Measurements from ENCODE around the gene RIMKLB.

The RIMKLB gene, protein sequence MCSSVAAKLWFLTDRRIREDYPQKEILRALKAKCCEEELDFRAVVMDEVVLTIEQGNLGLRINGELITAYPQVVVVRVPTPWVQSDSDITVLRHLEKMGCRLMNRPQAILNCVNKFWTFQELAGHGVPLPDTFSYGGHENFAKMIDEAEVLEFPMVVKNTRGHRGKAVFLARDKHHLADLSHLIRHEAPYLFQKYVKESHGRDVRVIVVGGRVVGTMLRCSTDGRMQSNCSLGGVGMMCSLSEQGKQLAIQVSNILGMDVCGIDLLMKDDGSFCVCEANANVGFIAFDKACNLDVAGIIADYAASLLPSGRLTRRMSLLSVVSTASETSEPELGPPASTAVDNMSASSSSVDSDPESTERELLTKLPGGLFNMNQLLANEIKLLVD

DNA sequence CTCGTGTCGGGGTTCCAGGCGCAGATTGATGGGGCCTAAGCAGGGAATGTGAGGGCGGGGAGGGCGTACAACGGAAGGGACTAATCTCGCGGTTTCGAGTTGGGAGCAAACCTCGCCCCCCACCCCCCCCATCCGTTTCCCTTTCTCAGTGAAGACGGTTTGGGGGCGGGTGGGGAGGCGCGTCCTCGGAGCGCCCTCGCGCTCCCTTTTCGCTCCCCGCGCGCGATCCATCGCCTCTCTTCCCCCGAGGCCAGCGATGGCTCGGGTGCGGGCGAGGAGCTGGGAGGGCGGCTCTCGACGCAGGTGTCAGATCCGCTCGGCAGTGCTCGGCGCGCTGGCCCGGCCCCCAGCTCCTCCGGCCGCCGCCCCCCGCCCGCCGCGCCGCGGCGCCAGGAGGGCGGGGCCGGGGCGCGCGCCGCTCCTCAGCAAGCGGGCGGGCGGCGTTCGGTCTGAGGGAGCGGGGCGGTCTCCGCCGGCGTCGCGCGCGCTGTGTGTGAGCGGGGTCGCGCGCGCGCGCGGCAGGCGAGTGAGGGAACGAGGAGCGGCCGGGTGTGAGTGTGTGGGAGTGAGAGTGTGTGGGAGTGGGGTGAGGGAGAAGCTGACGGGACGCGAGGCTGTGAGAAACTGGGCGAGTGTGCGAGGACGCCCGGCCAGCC is at the start of gene RIMKLB:
Gene RIMKLB, plus strand, starts transcription at position 516 of the 656 bp plus-strand sequence. CDS start 15,876 bp downstream, outside the sequence.
- DNase-seq (ENCODE audit: low read depth), result peak; percentile 88

DNA sequence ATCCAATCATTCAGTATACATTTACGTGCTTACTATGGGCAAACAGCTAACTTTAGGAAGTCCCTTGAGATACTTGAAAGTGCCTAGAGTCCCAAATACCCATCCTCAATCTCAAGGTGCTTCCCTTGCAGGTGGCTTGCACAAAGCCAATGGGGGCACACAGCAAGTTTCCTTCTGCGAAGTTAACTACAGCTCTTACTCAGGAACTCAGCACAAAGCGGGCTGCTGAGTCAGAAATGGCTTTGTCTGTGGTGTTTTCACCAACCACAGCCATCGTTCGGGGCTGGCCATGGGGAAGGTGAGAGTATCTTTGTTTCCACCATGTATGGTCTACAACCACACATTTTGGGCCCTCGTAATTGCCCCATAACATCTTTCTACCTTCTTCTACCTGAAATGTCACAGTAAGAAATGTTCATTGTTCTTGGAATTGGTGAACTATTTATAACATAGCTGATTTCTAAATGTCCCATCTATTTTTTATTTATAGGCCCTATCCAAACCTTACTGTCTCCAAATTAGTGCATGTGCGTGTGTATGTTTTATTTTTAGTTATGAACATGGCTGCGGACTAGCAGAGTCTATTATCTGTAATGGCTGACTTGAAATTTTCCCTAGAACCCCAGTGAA is 49.1 kb upstream of the RIMKLB start:
- peak; percentile 18 for DNase-seq (ENCODE audit: low read depth)

DNA sequence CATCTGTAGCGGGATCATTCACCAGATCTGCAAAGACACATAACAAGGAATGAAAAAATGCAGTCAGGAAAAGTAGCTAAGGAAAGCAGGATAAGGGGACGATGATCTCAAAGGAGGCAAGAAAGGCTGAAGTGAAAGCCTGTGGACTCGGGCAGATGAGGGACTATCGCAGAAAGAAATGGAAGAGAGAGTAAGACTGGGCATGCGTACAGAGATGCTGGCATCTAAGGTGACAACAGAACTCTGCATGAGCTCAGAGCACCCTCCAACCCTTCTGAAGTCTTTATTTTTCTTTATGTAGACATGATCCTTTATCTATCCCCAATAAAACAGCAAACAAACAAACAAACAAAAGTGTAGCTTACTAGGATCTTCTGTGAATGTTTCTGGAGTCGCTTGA is 42.4 kb upstream of the RIMKLB start:
- DNase-seq (ENCODE audit: low read depth), result no peak

DNA sequence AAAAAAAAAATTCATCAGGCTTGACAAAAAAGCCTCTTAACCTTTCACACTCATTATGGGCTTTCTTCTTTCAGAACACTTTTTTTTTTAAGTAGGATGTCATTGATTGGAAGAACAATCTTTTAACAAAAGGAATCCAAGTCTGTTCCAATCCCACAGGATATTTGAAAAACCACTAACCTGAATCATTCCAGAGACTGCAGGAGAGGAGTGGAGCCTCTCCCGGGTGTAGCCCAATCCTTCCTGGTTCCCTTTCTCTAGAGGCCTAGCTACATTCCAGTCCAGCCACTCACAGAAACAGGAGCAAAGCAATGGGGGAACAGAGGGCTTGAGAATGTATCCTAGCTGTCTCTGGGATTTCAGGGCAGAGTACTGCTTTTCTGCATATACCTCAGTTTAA is 39.4 kb upstream of the RIMKLB start:
- no peak for DNase-seq (ENCODE audit: low read depth)

DNA sequence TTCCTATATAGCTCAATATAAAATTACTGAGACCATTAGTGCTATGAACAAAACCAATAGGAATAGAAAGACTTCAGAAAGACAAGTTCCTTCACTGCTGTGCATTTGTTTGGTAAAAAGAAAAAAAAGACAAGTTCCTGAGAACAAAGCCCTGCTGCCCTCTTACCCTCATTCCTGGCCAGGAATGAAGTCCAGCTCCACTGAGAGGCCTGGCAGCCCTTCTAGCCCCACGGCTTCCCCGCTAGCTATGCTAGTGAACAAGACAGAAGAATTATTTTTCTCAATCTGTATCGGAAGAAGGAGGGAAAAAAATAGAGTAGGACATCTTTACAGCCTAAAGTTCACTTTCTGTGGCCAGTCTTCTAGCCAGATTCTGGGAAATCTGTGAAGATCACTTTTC is 36.8 kb upstream of the RIMKLB start:
- DNase-seq (ENCODE audit: low read depth), result no peak

DNA sequence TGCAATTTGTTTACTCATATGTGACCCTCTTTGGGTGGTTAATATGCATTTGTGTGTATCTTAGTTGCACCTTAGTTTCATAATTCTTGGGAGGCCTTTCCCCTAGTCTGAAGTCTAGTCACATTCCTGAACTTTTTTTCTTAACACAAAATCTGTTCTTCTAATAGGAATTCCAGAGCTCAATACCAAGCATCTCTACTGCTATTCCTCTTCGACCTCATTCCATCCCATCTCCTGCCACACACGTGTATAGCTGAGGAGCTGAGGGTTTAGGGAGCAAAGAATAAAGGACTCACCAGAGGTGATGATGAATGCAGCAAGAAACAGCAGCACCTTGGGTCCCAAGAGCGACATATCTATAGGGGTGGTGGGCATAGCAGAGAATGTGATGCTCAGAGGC is 36.0 kb upstream of the RIMKLB start:
- no peak for DNase-seq (ENCODE audit: low read depth)

DNA sequence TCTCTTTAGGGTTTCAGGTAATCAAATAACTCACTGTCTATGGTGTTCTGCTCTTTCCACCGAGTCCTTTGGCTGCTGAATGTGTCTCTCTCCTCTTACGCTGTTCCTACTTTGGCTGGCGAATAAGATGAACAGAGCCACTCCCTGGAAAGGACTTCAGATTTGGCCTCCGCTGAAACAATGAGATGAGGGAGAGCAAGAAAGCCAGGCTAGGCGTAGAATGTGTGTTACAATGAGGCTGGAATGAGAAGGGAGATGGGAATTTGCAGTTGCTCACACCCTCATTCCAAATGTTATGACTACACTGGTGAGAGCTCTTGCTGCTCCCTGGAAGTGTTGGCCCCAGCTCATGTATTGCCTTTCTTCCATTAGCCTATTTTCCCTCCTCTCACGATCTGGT is 35.2 kb upstream of the RIMKLB start, which contains the start of gene MFAP5:
Gene MFAP5, minus strand, starts transcription at position 234 of the 400 bp plus-strand sequence. CDS start 722 bp downstream, outside the sequence.
- no peak for DNase-seq (ENCODE audit: low read depth)

DNA sequence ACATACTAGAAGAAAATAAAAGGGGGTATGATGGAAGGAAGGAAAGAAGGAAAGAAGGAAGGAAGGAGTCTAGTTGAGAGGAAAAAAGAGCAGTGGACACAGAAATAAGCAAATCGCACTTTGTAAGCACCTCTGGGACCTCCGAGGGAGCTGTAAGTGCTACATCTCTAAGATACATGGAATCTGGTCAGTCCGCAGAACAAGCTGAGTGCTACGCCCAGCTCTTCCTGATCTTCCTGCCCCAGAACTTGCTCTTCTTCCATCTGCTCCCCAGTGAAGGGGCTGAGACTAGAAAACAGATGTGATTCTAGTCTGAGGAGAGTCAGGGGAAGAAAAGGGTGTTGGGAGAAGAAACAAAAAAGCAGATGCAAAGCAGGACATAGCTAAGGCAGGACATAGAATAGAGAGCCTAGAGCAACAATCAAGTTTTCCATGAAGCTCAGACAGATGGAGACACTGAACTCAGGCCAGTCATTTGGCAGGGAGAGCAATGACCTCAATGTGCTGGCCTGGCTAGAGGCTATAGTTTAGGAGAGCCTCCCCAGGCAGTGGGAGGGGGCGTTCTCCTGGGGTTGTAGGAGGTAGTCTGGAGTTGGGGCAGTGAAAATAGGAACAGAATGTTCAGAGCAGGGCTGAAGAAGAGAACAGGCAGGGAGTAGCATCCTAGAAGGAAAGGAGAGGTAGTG is 33.4 kb upstream of the RIMKLB start:
- no peak for DNase-seq (ENCODE audit: low read depth)

DNA sequence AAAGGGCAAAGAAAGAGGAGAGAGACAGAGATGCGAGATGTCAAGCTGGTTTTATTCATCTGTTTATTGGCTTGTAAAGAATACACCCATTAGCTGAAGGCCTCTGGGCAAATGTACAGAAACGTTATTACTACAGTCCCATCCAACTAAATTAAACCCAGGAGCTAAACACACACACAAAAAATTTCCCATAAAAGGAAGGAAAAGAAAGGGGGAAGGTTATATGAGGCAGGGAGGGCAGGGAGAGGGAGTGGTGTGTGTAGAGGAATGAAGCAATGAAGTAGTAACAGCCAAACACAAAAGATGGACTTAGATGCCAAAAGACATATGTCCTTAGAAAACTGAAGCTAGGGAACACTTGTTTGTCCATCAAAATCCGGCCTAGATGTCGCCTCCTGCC is 32.0 kb upstream of the RIMKLB start:
- DNase-seq (ENCODE audit: low read depth), result no peak

DNA sequence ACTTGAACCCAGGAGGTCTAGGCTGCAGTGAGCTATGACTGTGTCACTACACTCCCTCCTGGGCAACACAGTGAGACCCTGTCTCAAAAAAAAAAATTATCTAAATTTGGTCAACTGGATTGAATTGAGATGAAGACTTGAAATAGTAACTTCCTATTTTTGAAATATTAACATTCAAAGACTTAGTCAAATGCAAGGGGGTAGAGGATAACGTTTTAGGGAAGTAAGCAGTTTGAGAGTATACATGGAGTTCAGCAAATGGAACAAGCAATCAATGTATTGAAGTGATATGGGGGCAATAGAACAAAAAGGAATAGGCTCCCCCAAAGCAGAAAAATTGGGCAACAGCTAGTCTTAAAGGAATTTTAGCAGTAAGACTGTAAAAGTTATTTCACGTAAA is 30.5 kb upstream of the RIMKLB start:
- no peak for DNase-seq (ENCODE audit: low read depth)

DNA sequence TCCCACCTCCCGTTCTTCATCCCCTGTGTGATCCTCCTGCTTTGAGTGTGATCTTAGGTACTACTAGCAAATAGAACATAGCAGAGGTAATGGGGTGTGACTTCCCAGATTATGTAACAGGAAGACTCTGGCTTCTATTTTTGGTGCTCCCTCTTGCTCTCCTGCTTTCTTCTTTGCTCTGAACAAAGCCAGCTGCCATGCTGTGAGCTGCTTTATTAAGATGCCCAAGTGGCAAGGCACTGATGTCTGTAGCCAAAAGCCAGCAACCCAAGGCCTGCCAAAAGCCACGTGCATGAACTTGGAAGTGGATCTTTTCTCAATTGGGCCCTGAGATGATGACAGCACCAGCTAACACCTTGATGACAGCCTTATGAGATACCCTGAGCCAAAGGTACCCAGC is 29.4 kb upstream of the RIMKLB start:
- no peak for DNase-seq (ENCODE audit: low read depth)

DNA sequence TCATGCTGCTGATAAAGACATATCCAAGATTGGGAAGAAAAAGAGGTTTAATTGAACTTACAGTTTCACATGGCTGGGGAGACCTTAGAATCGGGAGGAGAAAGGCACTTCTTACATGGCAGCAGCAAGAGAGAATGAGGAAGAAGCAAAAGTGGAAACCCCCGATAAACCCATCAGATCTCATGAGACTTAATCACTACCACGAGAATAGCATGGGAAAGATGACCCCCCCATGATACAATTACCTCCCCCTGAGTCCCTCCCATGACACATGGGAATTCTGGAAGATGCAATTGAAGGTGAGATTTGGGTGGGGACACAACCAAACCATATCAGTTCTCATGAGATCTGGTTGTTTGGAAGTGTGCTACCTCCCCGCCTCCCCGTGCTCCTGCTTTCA is 25.4 kb upstream of the RIMKLB start:
- no peak for DNase-seq (ENCODE audit: low read depth)

DNA sequence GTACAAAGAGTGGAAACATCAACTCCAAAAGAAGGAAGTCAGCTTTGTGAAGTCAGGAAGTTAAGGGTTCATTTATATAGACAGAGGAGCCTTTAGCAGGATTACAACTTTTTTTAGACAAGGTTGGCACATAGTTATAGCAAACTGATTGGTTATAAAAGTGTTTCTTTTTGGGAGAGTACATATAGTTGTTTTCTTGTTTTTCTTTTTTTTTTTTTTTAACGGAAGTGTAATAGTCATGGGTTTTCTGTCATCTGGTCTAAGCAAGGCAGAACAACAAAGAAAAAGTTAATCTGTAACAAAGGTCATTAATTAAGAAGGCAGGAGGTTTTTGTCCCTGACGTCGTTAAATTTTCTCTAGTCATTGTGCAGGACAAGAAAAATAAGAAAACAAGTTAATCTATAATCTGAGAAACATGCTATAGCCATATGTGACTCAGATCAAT is 22.2 kb upstream of the RIMKLB start:
- no peak for DNase-seq (ENCODE audit: low read depth)

DNA sequence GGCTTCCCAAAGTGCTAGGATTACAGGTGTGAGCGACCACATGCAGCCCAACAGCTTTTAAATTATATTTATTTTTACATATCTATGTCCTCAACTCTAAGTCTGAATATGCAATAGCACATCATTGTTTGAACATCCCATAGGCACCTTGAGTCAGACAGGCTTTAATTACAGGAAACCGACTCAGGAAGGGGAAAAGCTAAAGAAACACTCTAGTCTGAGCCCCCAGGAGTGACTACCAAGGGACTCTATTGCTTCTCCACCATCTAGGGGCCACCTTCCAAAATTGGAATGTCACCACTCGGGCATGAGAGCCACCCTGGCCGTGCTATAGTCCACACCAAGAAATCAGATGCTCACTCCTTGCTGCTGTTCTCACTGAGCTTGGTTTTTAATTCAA is 21.1 kb upstream of the RIMKLB start:
- DNase-seq (ENCODE audit: low read depth), result no peak

DNA sequence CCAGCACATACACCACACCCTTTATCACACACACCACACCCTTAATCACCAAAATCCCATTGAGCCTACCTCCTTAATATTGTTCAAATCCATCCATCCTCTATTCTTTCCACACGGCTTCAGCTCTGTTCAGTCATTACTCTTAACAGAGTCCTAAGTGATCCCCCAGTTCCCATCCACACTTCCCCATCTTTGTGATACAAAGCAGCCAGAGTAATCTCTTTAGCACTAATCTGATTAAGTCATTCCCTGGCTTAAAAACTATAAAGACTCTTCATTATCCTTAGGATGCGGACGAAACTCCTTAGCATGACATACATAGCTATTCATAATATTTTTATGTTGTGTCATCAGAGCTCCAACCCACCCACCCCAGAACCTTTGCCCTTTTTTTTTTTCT is 20.4 kb upstream of the RIMKLB start:
- DNase-seq (ENCODE audit: low read depth), result no peak

DNA sequence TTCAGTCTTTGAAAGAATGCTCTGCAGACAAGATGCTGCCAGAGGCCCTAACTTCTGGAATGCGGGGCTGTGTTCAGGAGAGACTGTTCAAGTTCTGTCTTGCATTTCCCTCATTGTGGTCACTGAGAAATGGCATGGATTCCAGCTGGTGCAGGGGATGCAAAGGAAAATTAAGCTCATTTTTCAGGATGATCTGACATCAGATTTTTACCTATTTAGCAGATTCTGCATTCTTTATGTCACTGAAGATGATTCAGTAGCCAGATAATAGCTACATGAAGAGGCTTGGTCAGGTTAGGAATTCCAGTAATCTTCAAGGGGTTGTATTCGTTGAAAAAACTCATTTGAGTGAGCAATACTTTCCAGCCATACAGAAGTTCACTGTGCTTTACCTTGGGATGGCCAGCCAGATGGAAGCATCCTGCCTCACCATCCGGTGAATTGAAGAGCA is 19.1 kb upstream of the RIMKLB start:
- no peak for DNase-seq (ENCODE audit: low read depth)

DNA sequence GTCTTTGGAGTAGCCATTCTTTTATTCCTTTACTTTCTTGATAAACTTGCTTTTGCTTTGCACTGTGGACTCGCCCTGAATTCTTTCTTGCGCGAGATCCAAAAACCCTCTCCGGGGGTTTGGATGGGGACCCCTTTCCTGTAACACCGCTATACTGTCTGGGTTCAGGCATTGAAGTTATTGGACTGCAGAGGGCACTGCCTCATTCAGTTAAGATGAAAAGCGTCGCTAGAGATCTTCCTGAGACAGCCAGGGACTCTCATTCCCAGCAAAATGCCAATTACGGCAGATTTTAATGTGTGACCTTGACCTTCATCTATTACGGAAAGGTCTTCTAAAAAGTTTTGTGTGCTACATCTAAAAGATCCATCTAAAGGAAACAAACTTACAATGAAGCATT is 17.3 kb upstream of the RIMKLB start:
- no peak for DNase-seq (ENCODE audit: low read depth)

DNA sequence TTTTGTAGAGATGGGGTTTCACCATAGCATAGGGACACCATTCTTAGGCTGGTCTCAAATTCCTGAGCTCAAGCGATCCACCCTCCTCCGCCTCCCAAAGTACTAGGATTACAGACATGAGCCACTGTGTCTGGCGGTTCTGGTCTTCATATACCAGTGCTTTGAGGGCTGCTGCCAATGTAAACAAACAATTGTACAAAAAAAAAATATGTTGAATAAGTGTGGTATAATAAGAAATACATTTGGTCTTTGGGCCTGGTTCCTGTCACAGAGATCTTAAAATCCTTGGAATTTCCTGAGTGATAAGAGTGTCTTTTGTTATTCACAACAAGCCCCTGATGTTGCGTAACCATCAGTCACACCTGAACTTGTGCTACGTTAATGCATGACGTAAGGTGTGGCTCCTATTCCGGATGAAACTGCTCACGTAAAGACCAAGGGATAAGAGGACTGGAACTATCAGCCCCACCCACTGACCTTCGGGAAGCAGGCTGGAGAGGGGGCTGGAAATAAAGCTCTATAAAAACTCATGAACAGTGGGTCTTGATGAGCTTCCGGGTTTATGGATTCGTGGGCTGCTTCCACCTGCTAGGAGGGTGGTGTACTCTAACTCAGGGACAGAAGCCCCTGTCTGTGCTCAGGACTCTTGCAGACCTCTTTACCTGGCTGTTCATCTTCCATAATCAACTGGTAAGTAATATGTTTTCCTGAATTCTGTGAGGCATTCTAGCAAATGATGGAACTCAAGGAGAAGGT is 16.5 kb upstream of the RIMKLB start:
- no peak for DNase-seq (ENCODE audit: low read depth)

DNA sequence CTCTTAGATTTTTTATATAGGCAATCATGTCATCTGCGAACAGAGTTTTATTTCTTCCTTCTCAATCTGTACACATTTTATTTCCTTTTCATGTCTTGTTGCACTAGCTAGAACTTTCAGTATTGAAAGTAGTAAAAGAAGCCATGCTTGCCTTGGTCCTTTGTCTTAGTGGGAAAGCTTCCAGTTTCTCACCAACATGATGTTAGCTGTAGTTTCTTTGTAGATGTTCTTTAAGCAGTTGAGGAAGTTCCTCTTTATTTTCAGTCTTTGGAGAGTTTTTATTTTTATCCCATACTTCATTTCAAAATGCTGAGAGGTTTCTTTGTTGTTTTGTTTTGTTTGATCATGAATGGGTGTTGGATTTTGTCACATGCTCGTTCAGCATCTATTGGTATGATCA is 12.7 kb upstream of the RIMKLB start:
- DNase-seq (ENCODE audit: low read depth), result no peak

DNA sequence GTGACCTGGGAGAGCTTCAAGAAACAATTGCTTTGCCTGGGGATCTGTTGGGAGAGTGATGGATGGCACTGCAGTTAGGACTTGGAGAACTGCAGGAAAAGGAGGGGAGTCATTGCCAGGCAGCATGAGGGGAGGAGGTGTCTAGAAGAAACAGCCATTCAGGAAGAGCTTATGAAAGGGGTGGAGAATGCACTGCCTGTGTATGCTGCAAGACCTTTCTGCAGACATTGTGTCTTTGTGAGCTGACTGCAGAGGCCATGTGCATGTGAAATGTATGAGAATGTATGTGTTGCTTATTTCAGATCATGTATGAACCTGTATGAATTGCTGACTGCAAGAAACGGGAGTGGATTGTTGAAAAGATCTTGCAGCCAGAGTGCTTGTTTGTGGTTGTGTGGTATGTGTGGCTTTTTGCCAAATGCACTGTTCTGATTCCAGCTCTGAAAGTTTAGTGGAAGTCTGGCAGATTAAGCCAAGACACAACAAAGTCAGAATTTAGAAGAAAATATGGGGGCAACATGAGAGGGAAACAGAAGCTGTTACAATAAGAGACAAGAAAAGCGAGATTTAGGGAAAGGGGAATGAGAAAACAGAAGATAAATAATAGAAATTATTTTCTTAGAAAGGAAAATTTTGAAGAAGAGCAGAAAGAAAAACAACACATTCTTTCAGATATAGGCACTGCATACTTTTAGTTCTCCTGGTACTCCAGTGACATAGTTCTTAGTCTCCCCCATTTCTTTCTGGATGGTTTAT is 9.8 kb upstream of the RIMKLB start:
- DNase-seq (ENCODE audit: low read depth), result no peak

DNA sequence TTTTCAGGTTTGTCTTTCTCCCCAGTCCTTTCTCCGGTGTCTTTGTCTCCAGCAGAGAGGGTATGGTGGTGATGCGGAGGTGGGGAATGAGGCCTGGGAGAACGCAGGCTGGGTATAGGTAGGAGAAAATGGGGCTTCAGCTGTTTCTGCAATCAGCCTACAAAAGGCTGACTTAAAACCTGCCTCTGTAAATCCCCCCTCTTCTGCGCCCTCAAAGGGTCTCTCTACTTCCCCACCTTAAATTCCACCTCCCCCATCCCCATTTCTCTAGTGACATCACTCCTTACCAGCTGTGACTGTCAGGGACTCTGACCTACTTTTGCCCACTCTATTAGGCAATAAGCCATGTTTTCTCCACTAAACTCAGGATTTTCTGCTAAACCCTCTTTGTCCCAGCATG is 8.1 kb upstream of the RIMKLB start:
- no peak for DNase-seq (ENCODE audit: low read depth)
